Stimulated activated CD8-positive, alpha-beta memory T cell treated with anti-CD3 and anti-CD28 coated beads, Interleukin-12 subunit alpha, Interleukin-12 subunit beta, amount 100 ng/mL, for 24 hours (primary cell): ENCODE data around the gene UGT1A4.

ENCODE experiments used
- DNase-seq: peaks from one replicate; pipeline ENCODE4 v3.0.0-alpha.2; 2020; ENCODE audit errors: extremely low read depth

Gene UGT1A4

GRCh38 chr2:233791151-233791882 lies 72.8 kb downstream of the UGT1A4 start:
- no peak for DNase-seq

- DNase-seq, result no peak
Measured at GRCh38 chr2:233791883-233792329, 73.4 kb downstream of the UGT1A4 start.

GRCh38 chr2:233792720-233793119 lies 74.2 kb downstream of the UGT1A4 start:
- DNase-seq, result no peak

GRCh38 chr2:233793465-233794127 lies 75.1 kb downstream of the UGT1A4 start:
- no peak for DNase-seq

GRCh38 chr2:233794128-233794658 lies 75.7 kb downstream of the UGT1A4 start:
- no peak for DNase-seq

GRCh38 chr2:233795735-233796171 lies 77.2 kb downstream of the UGT1A4 start:
- no peak for DNase-seq

- DNase-seq, result no peak
Measured at GRCh38 chr2:233796254-233796653, 77.7 kb downstream of the UGT1A4 start.

- no peak for DNase-seq
Measured at GRCh38 chr2:233798335-233799086, 80.0 kb downstream of the UGT1A4 start.

GRCh38 chr2:233799087-233799665 lies 80.6 kb downstream of the UGT1A4 start:
- no peak for DNase-seq

- DNase-seq, result no peak
Measured at GRCh38 chr2:233799716-233800115, 81.2 kb downstream of the UGT1A4 start.

GRCh38 chr2:233800208-233800607 lies 81.7 kb downstream of the UGT1A4 start:
- DNase-seq, result no peak

- no peak for DNase-seq
Measured at GRCh38 chr2:233801357-233802131, 83.0 kb downstream of the UGT1A4 start.

GRCh38 chr2:233802132-233802815 lies 83.7 kb downstream of the UGT1A4 start:
- DNase-seq, result no peak

GRCh38 chr2:233803292-233803911 lies 84.9 kb downstream of the UGT1A4 start:
- DNase-seq, result no peak

GRCh38 chr2:233803994-233804393 lies 85.5 kb downstream of the UGT1A4 start:
- DNase-seq, result no peak

GRCh38 chr2:233807215-233807865 lies 88.8 kb downstream of the UGT1A4 start:
- DNase-seq, result no peak

GRCh38 chr2:233807966-233808935 lies 89.7 kb downstream of the UGT1A4 start:
- DNase-seq, result no peak

GRCh38 chr2:233810385-233810784 lies 91.8 kb downstream of the UGT1A4 start:
- DNase-seq, result no peak
